HL-60/S4 treated with retinoic acid at 250 ng/mL for 4 days and 3 days (cell line): ENCODE data around the gene HELT.

ENCODE experiments used
- in situ Hi-C: fragments of 300-500 bp; cut with MboI; formaldehyde crosslinking; loops from 2 replicates; pipeline ENCODE4 v1.7.0; 2022; ENCODE audit warnings: low sequenced_read_pairs

The HELT gene

GRCh38 chr4:185003596-185004351 lies 14.5 kb upstream of the HELT start:
- in situ Hi-C loops, result no loop called here

GRCh38 chr4:185004562-185005218 lies 13.6 kb upstream of the HELT start:
- in situ Hi-C loops, result no loop called here

GRCh38 chr4:185005219-185005819 lies 13.0 kb upstream of the HELT start:
- in situ Hi-C loops, result no loop called here

GRCh38 chr4:185011408-185011807 lies 6.9 kb upstream of the HELT start:
- in situ Hi-C loops, result no loop called here

- in situ Hi-C loops, result no loop called here
These were observed 4.7 kb upstream of the HELT start for GRCh38 chr4:185013417-185014125.

GRCh38 chr4:185015108-185015507 lies 3.2 kb upstream of the HELT start:
- in situ Hi-C loops, result no loop called here

GRCh38 chr4:185016101-185016940 lies 2.0 kb upstream of the HELT start:
- in situ Hi-C loops, result no loop called here

- in situ Hi-C loops, result no loop called here
These were observed 1.1 kb upstream of the HELT start for GRCh38 chr4:185016946-185017758.

GRCh38 chr4:185018834-185019455 lies 655 bp downstream of the HELT start:
- in situ Hi-C loops, result no loop called here

GRCh38 chr4:185019456-185020292 lies 1.4 kb downstream of the HELT start:
- in situ Hi-C loops, result no loop called here

- in situ Hi-C loops, result no loop called here
These were observed 2.1 kb downstream of the HELT start for GRCh38 chr4:185020293-185020808.

GRCh38 chr4:185020863-185021761 lies 2.8 kb downstream of the HELT start:
- in situ Hi-C loops, result no loop called here

- in situ Hi-C loops, result no loop called here
These were observed 5.2 kb downstream of the HELT start for GRCh38 chr4:185023471-185023870.

GRCh38 chr4:185028625-185029024 lies 10.3 kb downstream of the HELT start:
- in situ Hi-C loops, result no loop called here

- in situ Hi-C loops, result no loop called here
These were observed 13.3 kb downstream of the HELT start for GRCh38 chr4:185031611-185032010.

GRCh38 chr4:185033072-185033471 lies 14.8 kb downstream of the HELT start:
- in situ Hi-C loops, result no loop called here

GRCh38 chr4:185033950-185034349 lies 15.7 kb downstream of the HELT start:
- in situ Hi-C loops, result no loop called here
